GF-D8 (cell line): Measurements from ENCODE around the gene DIP2B.
"Not testable (repeated sequence)": the region's sequence is repeated elsewhere in the genome, so short reads cannot be mapped to it uniquely, and the experiment has no call there.

ENCODE experiments used
- DNase-seq: peaks from one replicate; lab custom pipeline; 2025; lab: John Stamatoyannopoulos, UW

The DIP2B gene

DNA sequence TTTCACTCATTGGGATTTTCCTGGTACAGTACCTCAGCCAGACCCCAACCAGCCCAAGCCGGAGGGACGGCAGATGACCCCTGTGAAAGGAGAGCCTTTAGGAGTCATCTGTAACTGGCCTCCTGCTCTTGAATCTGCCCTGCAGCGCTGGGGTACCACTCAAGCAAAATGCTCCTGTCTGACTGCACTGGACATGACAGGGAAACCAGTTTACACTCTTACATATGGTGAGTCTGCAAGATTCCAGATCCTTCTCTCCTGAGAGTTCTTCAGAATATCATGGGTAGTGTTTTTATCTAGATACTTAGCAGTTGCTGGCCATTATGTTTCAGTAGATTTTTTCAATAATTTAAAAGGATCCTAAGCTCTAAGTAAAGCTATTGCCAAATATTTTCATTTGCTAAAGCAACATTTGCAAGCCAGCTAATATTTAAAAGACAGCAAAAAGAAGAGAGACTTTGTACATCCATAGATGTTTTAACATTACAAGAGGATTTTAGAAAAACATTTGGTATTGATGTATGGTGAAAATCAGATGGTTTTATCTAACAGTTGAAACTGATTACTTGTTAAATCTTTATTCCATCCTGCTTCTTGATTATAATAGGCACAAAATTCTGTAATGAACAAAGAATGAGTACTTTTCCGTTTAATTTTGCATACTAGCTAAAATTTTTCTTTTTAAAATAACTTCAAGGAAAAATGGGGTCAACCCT, 174.0 kb downstream of the DIP2B start:
- DNase-seq: no peak

DNA sequence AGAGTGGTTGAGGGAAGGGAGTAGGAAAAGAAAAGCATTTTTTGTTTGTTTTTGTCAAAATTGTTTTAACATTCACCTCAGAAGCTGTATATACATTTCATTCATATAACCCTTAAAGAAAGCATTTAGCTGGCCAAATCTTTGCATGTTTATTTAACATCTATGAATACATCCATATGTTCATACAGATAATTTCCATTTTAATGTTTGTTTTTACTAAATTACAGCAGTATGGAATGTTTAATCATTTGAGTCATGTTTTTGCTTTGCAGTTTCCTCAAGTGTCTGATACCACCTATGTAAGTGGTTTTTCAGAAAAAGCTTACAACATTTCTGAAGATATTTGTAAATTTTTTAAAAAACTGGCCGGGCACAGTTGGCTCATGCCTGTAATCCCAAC, 174.8 kb downstream of the DIP2B start:
- no peak for DNase-seq

DNA sequence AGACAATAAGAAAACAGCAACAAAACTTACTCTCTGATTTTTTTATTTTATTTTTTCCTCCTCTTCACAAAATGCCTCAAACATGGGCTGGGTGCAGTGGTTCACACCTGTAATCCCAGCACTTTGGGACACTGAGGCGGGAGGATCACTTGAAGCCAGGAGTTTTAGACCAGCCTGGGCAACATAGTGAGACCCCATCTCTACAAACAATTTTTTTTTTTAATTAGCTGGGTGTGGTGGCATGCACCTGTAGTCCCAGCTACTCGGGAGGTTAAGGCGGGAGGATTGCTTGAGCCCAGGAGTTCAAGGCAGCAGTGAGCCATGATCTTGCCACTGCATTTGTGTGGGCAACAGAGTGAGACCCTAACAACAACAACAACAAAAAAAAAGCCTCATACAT, 176.3 kb downstream of the DIP2B start:
- not testable (repeated sequence) for DNase-seq

DNA sequence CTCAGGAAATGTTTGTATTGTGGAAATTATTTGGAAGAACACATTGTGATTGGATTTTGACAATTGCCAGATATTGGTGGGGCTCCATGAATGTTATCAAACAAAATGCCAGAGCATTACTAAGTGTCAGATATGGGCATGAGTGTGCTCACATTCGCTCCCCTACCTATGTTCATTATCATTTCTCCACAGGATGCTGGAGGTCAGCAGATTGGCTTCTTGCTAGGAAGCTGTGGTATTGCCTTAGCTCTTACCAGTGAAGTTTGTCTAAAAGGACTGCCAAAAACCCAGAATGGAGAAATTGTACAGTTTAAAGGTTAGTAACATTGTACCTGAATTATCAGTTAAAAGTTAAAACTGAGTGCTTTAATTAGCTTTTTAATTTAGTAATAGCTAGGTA, 180.9 kb downstream of the DIP2B start:
- no peak for DNase-seq

DNA sequence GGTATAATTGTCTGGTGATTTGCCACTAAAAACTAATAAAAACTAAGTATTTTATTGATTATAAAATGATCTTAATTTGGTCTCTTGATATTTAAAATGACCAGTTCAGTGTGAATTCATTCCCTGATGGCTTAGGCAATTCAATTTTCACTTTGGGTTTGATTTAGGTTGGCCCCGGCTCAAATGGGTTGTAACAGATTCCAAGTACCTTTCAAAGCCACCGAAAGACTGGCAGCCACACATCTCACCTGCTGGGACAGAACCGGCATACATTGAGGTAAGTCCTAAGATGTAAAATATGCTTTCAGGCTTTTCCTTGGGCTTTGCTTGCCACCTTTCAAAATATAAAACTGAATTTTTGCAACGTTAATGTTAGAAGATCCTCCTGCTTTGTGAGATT, 181.6 kb downstream of the DIP2B start:
- no peak for DNase-seq

DNA sequence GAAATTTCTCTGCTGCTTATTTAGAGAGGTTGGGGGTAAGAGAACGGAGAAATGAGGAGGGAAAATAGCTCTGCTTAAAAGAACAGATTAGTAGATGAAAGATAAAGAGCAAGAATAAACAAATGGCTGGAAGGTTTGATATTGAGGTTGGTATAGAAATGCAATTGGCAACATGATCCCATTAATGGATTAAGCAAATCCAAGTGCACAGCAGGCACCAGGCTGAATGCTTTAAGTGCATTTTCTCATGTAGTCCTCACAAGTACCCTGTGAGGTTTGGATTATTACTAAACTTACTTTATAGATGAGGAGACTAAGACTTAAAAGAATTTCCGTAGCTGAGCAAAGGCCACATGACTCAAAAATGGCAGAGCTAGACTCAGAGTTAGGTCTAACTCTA, 182.2 kb downstream of the DIP2B start:
- no peak for DNase-seq

DNA sequence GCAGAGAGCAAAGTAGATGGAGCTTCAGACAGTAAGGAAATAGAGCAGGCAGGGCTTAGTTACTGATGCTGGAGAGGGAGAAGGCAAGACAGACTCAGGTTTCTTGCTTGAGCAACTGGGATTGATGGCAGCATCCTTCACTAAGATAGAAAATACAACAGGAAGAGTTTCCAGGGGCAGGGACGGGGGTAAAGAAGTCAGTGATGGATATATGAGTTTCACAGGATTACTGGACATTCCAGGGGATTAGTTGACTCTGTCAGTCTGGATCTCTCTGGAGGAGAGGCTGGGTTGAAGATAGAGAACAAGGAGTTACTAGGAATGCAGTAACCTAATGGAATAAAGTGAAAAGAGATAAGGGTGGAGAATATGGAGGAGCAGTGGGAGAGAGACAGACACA, 184.7 kb downstream of the DIP2B start:
- no peak for DNase-seq

DNA sequence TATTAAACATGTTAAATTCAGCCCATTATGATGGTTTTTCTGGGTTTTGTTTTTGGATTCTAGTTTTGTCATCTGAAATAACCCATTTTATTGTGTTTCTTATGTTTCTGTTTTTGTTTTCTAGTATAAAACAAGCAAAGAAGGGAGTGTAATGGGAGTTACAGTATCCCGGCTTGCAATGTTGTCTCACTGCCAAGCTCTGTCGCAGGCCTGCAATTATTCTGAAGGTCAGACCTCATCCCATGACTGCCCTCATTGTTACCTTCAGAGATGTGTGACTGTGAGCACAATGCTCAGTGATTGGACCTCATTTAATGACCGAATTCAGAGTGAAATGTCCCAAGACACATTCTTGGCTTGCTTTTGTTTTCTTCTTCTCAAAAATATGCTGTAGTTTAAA, 186.1 kb downstream of the DIP2B start:
- DNase-seq: no peak

DNA sequence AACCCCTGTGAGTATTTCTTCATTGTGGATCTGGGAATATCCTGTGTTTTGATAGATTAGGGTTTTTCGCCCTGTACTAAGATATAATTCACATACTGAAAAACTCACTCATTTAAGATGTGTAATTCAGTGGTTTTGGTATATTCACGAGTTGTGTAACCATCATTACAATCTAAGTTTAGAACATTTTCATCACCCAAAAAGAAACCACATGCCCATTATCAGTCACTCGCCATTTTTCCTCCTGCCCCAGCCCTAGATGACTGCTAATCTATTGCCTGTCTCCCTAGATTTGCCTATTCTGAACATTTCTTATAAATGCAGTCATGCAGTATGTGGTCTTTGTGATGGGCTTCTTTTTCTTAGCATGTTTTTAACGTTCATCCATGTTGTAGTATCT, 191.2 kb downstream of the DIP2B start:
- no peak for DNase-seq

DNA sequence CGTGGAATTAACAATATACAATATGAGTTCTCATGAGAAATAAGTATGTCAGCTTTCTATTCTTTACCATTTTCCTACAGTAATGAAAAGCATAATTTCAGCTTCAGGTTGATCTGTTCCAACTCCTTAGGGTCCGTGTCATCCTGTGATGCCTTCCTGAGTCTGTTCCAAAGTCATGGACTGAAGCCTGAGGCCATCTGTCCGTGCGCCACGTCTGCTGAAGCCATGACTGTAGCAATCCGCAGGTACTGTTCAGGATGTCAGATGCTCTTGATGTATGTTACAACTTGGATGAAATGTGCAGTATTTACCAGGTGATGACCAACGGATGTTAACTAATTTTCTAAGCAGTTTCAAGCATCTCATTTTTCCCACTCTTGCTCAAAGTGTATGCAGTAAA, 192.1 kb downstream of the DIP2B start:
- no peak for DNase-seq

DNA sequence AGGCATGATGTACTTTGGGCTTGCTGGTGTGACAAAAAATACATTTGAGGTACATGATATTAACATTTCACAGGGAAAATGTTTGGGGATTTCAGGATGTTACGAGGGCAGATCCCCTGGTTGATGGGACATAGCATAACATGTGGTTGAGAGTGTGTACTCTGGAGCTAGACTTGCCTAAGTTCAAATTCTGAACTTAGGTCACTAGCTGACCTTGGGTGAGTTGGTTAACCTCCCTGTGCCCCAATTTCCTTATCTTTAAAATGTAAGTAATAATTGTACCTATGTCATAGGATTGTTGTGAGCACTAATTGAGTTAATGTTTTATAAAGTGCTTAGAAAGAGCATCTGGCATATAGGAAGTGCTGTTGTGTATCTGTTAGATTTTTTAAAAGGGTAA, 194.4 kb downstream of the DIP2B start:
- DNase-seq: no peak

DNA sequence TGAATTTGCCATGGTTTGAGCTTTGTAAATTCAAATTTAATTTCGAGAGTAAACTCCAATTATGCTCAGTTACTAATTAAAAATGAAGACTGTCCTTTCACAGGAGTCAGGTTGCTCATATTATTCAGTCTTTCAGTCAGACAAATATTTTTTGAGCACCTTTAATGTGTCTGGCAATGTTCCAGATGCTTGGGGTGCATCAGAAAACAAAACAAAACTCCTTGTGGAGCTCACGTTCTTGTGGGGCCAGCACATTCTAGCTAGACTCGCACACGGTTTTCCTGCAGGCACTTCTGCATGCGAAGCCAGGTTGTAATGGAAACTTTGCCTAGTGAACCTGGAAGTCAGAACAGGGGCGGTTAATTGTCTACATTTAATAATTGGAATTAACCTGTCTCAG, 195.2 kb downstream of the DIP2B start:
- no peak for DNase-seq

DNA sequence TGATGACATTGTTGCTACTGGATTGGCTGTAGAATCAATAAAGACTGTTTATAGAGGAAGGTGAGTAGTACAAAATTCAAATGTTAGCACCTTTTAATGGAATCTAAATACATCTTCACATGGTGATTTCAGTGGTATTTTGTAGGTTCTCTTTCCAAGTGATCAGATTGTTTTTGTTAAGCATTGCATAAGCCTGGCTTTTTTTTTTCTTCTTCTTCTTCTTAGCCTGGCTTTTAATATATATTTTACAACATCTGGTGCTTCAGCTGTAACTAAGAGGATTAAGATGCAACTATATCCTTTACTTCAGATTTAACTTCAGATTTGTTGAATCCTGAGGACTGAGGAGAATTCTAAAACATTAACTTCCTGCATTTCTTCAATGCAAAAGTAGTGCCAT, 201.8 kb downstream of the DIP2B start:
- no peak for DNase-seq

DNA sequence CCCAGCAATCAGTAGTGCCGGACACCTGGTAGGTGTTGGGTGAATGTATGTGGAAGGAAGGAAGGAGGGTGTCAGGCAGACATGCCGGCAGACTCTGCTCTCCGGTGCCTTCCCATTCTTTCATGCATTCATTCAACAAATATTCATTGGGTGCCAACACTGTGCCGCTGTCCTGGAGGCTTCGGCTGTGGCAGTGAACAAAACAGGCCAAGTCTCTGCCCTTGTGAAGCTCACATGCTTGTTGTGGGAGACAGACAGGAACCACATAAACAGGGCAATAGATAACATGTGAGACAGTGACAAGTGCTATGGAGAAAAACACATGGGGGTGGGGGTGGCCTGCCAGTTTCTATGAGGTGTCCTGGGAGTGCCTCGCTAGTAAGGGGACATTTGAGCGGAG, 202.6 kb downstream of the DIP2B start:
- no peak for DNase-seq

DNA sequence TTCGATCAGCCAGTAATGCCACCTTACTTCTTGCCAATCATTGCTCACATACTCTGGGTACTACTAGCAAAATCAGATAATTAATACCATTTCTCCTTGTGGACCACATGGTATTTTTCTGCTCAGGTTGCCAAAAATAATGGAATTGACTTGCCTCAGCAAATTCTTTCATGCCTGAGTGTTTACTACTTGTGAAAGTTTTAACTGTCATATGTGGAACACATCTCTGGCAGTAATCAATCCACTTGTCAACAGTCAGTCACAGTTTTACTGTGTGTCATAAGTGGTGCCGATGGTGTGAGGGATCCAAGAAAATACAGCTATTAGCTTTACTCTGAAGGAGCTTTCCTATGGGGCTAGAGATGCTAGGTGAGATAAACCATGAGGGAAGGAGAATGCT, 203.8 kb downstream of the DIP2B start:
- no peak for DNase-seq

DNA sequence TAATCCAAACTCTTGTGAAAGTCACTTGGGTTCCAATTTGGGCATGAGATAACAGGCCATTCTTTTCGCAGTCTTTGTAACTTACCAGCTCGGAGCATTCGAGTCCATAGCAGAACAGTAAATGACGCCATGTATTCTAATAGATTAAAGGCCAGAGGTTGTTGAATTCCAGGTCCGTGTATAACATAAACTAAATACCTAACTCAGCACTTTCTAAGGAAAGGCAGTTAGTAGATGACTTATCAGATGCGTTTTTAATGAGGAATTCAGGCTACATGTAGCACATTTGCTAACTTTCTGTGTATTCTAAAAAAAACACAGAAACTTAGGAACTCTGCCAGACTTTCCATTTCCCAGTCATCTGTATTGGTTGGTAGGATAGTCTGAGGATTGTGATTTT, 206.3 kb downstream of the DIP2B start:
- no peak for DNase-seq

DNA sequence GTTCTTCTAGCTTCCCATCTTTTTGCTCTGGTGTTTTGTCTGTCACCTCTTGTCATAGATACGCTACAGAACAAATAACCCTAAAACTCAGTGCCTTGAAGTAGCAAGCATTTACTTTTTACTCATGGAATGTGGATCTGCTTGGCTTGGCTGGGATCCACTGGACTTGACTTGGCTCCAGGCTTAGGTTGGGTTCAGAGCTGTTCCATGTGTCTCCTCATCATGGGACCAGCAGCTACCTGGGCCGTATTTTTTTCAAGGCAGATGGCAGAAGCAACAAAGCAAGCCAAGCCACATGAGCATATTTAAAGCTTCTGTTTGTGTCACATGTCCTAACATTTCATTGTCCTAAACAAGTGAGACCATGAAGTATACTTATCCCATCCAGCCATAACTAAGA, 210.4 kb downstream of the DIP2B start:
- no peak for DNase-seq

DNA sequence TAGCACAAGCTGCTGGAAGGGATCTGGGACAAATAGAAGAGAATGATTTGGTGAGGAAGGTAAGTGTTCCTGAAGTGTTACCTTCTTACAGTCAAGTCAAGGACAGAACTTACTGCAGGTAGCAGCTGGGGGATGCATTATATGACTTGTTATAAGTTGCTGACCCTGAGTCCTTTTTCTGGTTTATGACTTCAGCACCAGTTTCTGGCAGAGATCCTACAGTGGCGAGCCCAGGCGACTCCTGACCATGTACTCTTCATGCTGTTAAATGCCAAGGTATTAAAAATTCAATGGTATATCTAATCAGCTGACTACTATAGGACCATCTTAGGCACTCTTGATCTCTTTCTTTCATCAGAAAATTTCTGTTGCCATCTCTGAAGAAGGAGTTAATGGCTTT, 214.0 kb downstream of the DIP2B start:
- no peak for DNase-seq

DNA sequence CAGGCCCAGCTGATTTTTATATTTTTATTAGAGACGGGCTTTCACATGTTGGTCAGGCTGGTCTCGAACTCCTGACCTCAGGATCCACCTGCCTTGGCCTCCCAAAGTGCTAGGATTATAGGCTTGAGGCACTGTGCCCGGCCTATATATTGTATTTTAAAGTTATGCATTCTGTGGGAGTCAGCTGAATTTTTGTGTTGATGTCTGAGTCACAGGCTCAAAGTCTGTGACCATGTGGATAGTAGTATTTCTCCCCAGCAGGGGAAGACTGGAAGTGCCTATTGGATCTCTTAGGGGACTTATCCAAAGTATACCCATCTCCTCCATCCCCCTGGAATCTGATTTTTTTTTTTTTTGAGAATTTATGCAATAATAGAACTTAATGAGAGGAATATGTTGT, 215.3 kb downstream of the DIP2B start:
- no peak for DNase-seq

DNA sequence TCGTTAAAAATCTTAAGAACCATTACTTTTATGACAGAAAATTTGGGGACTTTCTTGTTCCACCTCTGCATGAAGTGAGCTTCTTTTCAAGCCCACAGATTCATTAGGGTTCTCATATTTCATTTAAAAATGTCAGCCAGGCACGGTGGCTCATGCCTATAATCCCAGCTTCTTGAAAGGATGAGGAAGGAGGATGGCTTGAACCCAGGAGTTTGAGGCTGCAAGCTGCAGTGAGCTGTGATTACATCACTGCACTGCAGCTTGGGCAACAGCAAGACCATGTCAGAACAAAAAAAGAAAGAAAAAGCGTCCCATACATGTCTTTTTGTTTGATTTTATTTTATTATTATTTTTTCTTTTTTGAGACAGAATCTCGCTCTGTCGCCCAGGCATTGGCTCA, 215.7 kb downstream of the DIP2B start:
- DNase-seq: no peak

DNA sequence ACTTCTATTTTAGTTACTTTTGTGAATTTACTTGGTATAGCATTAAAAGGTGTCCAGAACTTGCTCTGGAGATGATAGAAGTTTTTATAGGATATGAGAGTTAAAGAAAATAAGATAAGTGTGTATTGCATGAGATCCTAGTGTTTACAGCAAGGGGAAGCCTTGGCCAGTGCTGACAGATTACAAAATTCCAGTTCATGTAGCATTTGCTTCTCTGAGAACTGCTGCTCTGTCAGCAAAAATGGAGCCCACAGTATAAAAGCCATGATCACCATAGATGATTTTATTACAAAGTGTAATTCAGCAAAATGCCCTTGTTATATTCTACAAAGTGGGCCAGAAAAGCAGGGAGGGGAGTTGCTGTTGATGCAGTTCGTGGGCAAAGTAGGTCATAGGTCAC, 219.1 kb downstream of the DIP2B start:
- no peak for DNase-seq

DNA sequence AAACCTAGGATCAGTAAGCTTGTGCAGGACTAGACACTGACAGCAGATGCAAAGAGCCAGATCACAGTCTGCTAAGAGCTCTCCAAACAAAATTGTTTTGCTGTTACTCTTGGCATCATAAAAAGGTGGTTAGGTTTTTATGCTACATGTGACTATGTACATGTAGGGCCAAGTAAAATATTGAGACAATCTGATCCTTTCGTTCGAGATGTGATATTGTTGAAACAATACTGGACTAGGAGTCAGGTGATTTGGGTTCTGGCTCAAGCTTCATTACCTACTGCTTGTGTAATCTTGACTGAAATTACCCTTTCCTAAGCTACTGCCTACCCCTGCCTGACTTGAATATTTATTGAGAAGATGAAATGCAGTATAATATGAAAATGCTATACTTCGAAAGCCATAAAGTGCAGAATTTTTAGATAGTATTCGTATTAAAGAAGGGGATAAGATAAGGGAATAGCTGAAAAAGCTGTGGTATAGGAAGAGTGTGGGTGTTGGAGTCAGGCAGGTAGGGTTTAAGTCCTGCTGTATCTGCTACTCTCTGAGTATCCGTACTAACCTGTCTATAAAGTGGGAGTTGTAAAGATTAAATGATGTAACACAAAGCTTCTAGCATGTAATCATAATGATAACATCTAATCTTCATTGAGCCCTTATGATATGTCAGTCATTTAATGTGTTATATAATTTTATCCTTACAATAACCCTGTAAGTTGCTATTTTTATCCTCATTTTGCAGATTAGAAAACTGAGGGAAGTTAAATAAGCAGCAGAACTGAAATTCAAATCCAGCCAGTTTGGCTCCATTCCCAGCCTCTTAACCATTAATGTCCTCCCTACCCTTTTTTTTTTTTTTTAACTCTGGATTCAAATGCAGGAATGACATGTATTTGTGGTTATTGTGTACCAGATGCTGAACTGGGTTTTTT, 220.5 kb downstream of the DIP2B start:
- DNase-seq: no peak

DNA sequence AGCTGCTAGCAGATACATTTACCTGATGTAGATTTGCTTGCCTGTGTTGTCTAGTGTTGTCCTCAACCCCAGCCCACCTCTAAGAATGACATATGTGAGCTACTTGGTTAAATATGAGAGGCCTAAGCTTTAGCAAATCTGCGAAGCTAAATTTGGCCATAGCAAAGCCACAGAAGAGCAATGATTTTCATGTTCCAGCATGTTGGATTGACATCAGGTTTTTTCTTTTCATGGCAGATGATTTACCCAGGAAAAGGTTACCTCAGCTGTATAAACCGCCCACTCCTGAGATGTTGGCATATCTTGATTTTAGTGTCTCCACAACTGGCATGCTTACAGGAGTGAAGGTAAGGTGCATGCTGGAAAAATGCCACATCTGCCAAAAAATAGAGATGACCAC, 222.7 kb downstream of the DIP2B start:
- DNase-seq: no peak

DNA sequence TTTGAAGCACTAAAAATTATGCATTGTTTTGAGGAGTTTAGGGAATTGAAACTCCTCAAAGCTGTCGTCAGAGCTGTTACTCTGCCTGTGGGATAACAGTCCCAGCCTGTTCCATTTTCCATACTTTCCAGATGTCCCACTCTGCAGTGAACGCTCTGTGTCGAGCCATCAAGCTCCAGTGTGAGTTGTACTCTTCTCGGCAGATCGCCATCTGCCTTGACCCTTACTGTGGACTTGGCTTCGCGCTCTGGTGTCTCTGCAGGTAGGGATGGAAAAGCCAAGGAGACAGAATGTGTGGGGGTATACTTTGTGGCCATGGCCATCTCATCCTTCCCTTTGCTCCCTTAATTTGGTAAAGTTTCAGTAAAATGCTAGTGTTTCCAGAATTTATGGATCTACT, 223.6 kb downstream of the DIP2B start:
- DNase-seq: no peak
